Naive thymus-derived CD4-positive, alpha-beta T cell (primary cell): ENCODE results near the gene MYH14. TPM values are rescaled to one million over a fixed set of nuclear protein-coding genes. Genes with fewer than 3 reads are reported as not detected.
"Not testable (repeated sequence)": the region's sequence is repeated elsewhere in the genome, so short reads cannot be mapped to it uniquely, and the experiment has no call there.

ENCODE experiments used
- ATAC-seq: fragments of 150-1000 bp; cut with Tn5 transposase; 2 replicates; pipeline ENCODE4 v1.10.0; 2021; ENCODE audit warnings: mild to moderate bottlenecking, moderate library complexity
- CTCF ChIA-PET: fragments of 350-600 bp; sonication (Branson Sonifier 250); formaldehyde crosslinking; loops from one replicate; lab custom pipeline; 2021; ENCODE audit warnings: antibody characterized with exemption; lab: Charles Lee
- POLR2A ChIA-PET: fragments of 350-600 bp; sonication (Branson Sonifier 250); formaldehyde crosslinking; loops from one replicate; lab custom pipeline; 2021; ENCODE audit warnings: antibody characterized with exemption, inconsistent platforms; lab: Charles Lee
- DNase-seq, 9 donors: peaks; one replicate each; pipeline versions ENCODE4 v3.0.0 to v3.0.0-alpha.2; 2020 to 2022; ENCODE audit warnings: mixed read lengths in 1 of 9
- H3K27ac ChIP-seq: one replicate; pipeline ENCODE4 v1.7.0; 2013; ENCODE audit warnings: mild to moderate bottlenecking, low read depth, low read length, moderate library complexity
- H3K27me3 ChIP-seq, 2 donors: one replicate each; pipeline ENCODE4 v1.7.0; 2013; ENCODE audit warnings: low read length in 2 of 2, mild to moderate bottlenecking in 2 of 2, moderate library complexity in 2 of 2; ENCODE audit not compliant: control insufficient read depth in 2 of 2, insufficient read depth in 2 of 2
- H3K36me3 ChIP-seq, 3 experiments: 1 replicate in 2 of 3; 2 replicates in 1 of 3; pipeline ENCODE4 v1.7.0; 2013; ENCODE audit warnings: low read length in 3 of 3, mild to moderate bottlenecking in 3 of 3, moderate library complexity in 1 of 3; ENCODE audit not compliant: insufficient read depth in 3 of 3, control insufficient read depth in 2 of 3
- H3K4me1 ChIP-seq, 2 donors: one replicate each; pipeline ENCODE4 v1.7.0; 2013; ENCODE audit warnings: low read length in 2 of 2, mild to moderate bottlenecking in 2 of 2, moderate library complexity in 1 of 2; ENCODE audit not compliant: control insufficient read depth in 2 of 2, insufficient read depth in 2 of 2
- H3K4me3 ChIP-seq: 2 replicates; pipeline ENCODE4 v1.7.0; 2013; ENCODE audit warnings: mild to moderate bottlenecking, low read length
- H3K9me3 ChIP-seq, 3 experiments: 1 replicate in 2 of 3; 2 replicates in 1 of 3; pipeline ENCODE4 v1.7.0; 2013; ENCODE audit warnings: low read length in 3 of 3; ENCODE audit not compliant: control insufficient read depth in 2 of 3
- H3K27ac Mint-ChIP-seq, 9 donors: one replicate each; pipeline ENCODE4 v1.8.0; 2020 to 2022; ENCODE audit warnings: mixed read lengths in 9 of 9, mild to moderate bottlenecking in 8 of 9, moderate library complexity in 5 of 9, inconsistent platforms in 2 of 9
- H3K27me3 Mint-ChIP-seq, 5 donors: one replicate each; pipeline ENCODE4 v1.8.0; 2021 to 2022; ENCODE audit warnings: mixed read lengths in 5 of 5, mild to moderate bottlenecking in 1 of 5
- H3K36me3 Mint-ChIP-seq, 5 donors: one replicate each; pipeline ENCODE4 v1.8.0; 2020 to 2022; ENCODE audit warnings: mixed read lengths in 5 of 5, mild to moderate bottlenecking in 3 of 5, inconsistent platforms in 1 of 5
- H3K4me1 Mint-ChIP-seq, 7 donors: one replicate each; pipeline ENCODE4 v1.8.0; 2020 to 2022; ENCODE audit warnings: mixed read lengths in 7 of 7, mild to moderate bottlenecking in 3 of 7, inconsistent platforms in 1 of 7
- H3K4me3 Mint-ChIP-seq, 10 donors: one replicate each; pipeline ENCODE4 v1.8.0; 2020 to 2022; ENCODE audit warnings: mild to moderate bottlenecking in 10 of 10, mixed read lengths in 10 of 10, moderate library complexity in 6 of 10, inconsistent platforms in 2 of 10
- H3K9me3 Mint-ChIP-seq, 11 donors: one replicate each; pipeline ENCODE4 v1.8.0; 2020 to 2022; ENCODE audit warnings: mixed read lengths in 11 of 11, mild to moderate bottlenecking in 4 of 11, inconsistent platforms in 1 of 11, moderate library complexity in 1 of 11
- intact Hi-C, 2 donors: fragments of 100-400 bp; cut with micrococcal nuclease; formaldehyde crosslinking; loops; one replicate each; pipeline ENCODE4 v1.15.1; 2023
- polyA plus RNA-seq, 2 donors: library from polyadenylated mRNA; unstranded; fragments of 300-500 nt; fragmentation: Illumina TruSeq; gene quantifications; one replicate each; pipeline ENCODE4 v1.2.3, GENCODE V29; 2021
- total RNA-seq, 6 experiments: library from RNA in 5 of 6; stranded (reverse) in 5 of 6; gene quantifications; 1 replicate in 5 of 6; 2 replicates in 1 of 6; pipeline ENCODE4 v1.2.3 and lab custom pipeline; 2021 to 2026

MYH14 gene
- total and polyA plus RNA-seq, 7 experiments from 2014 or later, result not detected

DNA sequence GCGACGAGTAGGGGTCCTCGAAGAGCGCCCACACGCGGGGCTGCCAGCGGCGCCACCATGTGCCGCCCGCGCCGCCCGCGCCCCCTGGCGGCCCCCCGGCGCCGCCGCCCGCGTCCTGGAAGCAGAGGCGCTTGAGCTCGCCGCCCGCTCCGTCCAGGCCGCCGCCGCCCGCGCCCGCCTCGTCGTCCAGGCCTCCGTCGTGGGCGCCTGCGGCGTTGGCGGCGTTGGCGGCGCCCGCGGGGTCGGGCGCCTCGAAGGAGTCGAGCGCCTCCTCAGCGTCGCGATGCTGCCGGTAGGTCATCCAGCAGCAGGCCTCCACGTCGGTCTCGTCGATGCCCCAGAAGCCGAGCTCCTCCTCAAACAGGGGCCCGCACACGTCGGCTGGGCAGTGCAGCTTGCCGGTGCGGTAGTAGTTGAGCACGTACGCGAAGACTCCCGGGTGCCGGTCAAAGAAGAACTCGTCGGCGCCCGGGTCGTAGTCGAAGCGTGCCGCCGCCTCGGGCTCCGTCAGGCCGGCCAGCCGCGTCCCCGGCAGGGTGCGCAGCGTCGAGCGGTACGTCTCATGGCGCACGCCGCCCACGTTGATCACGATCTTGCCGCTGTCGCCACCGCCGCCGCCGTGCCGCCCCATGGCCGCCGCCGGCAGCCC lies 124.9 kb downstream of the MYH14 start:
- Mint-ChIP-seq H3K27ac (no peak overlapping the region), H3K36me3 (peaks cover 0 to 13% (median 0%) of the 10 kb centered on the region in 5 donors), H3K4me3 (no peak overlapping the region), H3K9me3 (peaks cover 0 to 26% (median 8%) of the 10 kb centered on the region in 11 donors), H3K4me1 (peaks cover 35 to 69% (median 64%) of the 10 kb centered on the region in 7 donors), H3K27me3 (peaks cover 20 to 64% (median 43%) of the 10 kb centered on the region in 5 donors)
- no peak overlapping the region for H3K27ac ChIP-seq
- peaks cover 34 to 57% of the 10 kb centered on the region in 2 donors for H3K4me1 ChIP-seq
- ChIA-PET CTCF (interaction anchor here (1.0 kb wide), 2 partner anchors 29 to 181 kb away, joined by 3 to 4 read pairs; no protein-coding TSS in a partner anchor), POLR2A (interaction anchor here (1.2 kb wide), 1 partner anchor 183 kb away, joined by 4 read pairs; the partner anchor contains the start of gene JOSD2)
- no peak overlapping the region for H3K4me3 ChIP-seq
- no peaks in the 10 kb centered on the region for H3K36me3 ChIP-seq
- H3K9me3 ChIP-seq, result peaks cover 0 to 14% (median 0%) of the 10 kb centered on the region in 3 experiments
- peaks cover 15 to 28% of the 10 kb centered on the region in 2 donors for H3K27me3 ChIP-seq
- DNase-seq (peak in 1 of 9 donors; percentile 48), ATAC-seq (no peak)
- intact Hi-C loops, result loop anchor here in 1 of 2 donors (5.0 kb wide), 1 partner anchor 401 kb away; the partner anchor contains the start of genes ATF5 and NUP62

DNA sequence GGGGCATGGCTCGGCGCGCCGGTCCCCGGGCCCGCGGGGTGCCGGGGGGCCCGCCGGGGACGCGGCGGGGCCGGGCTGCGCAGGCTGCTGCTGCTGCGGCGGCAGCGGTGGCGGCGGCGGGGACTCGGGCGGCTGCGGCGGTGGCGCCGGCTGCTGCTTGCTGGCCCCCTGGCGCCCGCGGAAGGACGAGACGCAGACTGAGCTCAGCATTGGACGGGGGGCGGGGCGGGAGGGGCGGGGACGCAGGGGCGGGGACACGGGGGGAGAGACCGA lies 125.4 kb downstream of the MYH14 start:
- Histone ChIP-seq H3K4me3 (no peak overlapping the region), H3K27me3 (peaks cover 15 to 28% of the 10 kb centered on the region in 2 donors), H3K9me3 (peaks cover 0 to 14% (median 0%) of the 10 kb centered on the region in 3 experiments), H3K4me1 (peaks cover 37 to 57% of the 10 kb centered on the region in 2 donors), H3K27ac (no peak overlapping the region), H3K36me3 (no peaks in the 10 kb centered on the region)
- DNase-seq, result peak in 1 of 9 donors; percentile 58
- peak overlapping the region; percentile 72 to 97 (median 86) for H3K4me3 Mint-ChIP-seq
- peak overlapping the region in 2 of 9 donors; percentile 84 to 96 for H3K27ac Mint-ChIP-seq
- ATAC-seq, result no peak
- peaks cover 0 to 13% (median 0%) of the 10 kb centered on the region in 5 donors for H3K36me3 Mint-ChIP-seq
- peaks cover 20 to 64% (median 43%) of the 10 kb centered on the region in 5 donors for H3K27me3 Mint-ChIP-seq
- H3K4me1 Mint-ChIP-seq, result peaks cover 39 to 72% (median 69%) of the 10 kb centered on the region in 7 donors
- intact Hi-C loops, result loop anchor here (1.0 to 5.0 kb wide), 7 partner anchors 28 to 779 kb away; partner anchors contain the start of genes JOSD2 (in 2 of the 2), NR1H2 (in 2 of the 2), ATF5 (in 1 of the 2) and CTU1 (in 1 of the 2)
- peaks cover 0 to 26% (median 10%) of the 10 kb centered on the region in 11 donors for H3K9me3 Mint-ChIP-seq
- POLR2A ChIA-PET, result interaction anchor here (0.7 to 1.2 kb wide), 2 partner anchors 29 to 182 kb away, joined by 4 read pairs; partner anchors contain the start of gene JOSD2
- CTCF ChIA-PET, result interaction anchor here (1.0 kb wide), 2 partner anchors 29 to 181 kb away, joined by 3 to 4 read pairs; no protein-coding TSS in a partner anchor

DNA sequence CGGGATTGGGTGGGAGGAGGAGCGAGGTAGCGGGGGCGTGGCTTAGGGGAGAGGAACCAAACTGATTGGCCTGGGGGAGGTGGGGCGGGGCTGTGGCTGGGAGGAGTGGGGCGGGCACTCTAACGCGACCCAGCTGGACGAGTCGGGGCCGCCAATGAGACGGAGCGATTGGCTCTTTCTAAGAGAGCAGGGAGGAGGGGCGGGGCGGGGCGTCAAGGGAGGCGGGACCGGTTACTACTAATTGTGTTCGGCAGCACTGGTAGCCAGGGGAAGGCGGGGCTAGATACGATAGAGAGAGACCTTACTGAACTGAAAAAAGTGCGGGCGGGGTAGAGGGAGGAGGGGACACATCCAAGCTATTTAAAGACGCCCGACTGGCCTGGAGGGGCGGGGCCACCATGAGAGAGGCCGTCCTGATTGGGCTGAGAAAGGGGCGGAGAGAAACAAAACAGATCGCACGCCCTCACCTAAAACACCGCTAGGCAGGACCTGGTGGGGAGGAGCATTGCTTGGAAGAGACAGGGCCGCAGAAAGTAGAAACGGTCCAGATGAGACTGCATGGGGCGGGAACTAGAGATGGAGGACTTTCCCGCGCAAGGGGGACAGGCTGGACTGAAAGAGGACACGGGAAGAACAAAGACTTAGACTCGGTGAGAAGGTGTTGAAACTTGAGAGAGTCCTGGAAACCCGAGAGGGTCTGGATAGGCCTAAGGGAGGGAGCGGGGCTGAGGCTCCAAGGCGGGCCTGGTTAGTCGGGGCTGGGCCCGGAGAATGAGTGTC lies 125.9 kb downstream of the MYH14 start, which contains the start of gene KCNC3:
Gene KCNC3 (minus strand): TSS at position 232 of the 780 bp plus-strand sequence. CDS start 295 bp downstream, outside the sequence.
- intact Hi-C loops, result loop anchor here (1.0 to 5.0 kb wide), 7 partner anchors 28 to 779 kb away; partner anchors contain the start of genes JOSD2 (in 2 of the 2), NR1H2 (in 2 of the 2), ATF5 (in 1 of the 2) and CTU1 (in 1 of the 2)
- Mint-ChIP-seq H3K36me3 (peaks cover 0 to 13% (median 0%) of the 10 kb centered on the region in 5 donors), H3K27ac (peak within 1 kb of the TSS; percentile 55 to 96 (median 87)), H3K9me3 (peaks cover 0 to 26% (median 10%) of the 10 kb centered on the region in 11 donors), H3K4me1 (peaks cover 43 to 75% (median 73%) of the 10 kb centered on the region in 7 donors), H3K4me3 (peak within 1 kb of the TSS; percentile 72 to 97 (median 86)), H3K27me3 (peaks cover 20 to 62% (median 41%) of the 10 kb centered on the region in 5 donors)
- peak within 1 kb of the TSS; percentile 39 for H3K4me3 ChIP-seq
- DNase-seq, result peak in 8 of 9 donors; percentile 69 to 96 (median 86)
- peaks cover 42 to 62% of the 10 kb centered on the region in 2 donors for H3K4me1 ChIP-seq
- H3K36me3 ChIP-seq, result no peaks in the 10 kb centered on the region
- POLR2A ChIA-PET, result interaction anchor here (0.7 kb wide), 1 partner anchor 28 kb away, joined by 4 read pairs; no protein-coding TSS in a partner anchor
- H3K27ac ChIP-seq, result no peak within 1 kb of the TSS
- ATAC-seq, result peak; percentile 77
- peaks cover 15 to 28% of the 10 kb centered on the region in 2 donors for H3K27me3 ChIP-seq
- H3K9me3 ChIP-seq, result peaks cover 0 to 14% (median 0%) of the 10 kb centered on the region in 3 experiments
- CTCF ChIA-PET, result interaction anchor here (1.0 kb wide), 1 partner anchor 182 kb away, joined by 3 read pairs; no protein-coding TSS in a partner anchor

DNA sequence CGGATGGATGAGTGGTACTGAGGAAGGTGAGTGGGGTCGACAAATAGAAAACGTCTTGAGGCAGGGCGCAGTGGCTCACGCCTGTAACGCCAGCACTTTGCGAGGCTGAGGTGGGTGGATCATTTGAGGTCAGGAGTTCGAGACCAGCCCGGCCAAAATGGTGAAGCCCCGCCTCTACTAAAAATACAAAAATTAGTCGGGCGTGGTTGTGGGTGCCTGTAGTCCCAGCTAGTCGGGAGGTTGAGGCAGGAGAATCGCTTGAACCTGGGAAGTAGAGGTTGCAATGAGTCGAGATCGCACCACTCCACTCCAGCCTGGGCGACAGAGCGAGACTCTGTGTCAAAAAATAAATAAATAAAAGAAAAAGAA lies 126.5 kb downstream of the MYH14 start:
- Mint-ChIP-seq H3K9me3 (peaks cover 0 to 26% (median 10%) of the 10 kb centered on the region in 11 donors), H3K27ac (peak overlapping the region; percentile 55 to 96 (median 87)), H3K4me1 (peaks cover 43 to 72% (median 68%) of the 10 kb centered on the region in 7 donors), H3K4me3 (peak overlapping the region; percentile 72 to 97 (median 86)), H3K36me3 (peaks cover 0 to 13% (median 0%) of the 10 kb centered on the region in 5 donors), H3K27me3 (peaks cover 20 to 56% (median 37%) of the 10 kb centered on the region in 5 donors)
- peaks cover 0 to 14% (median 0%) of the 10 kb centered on the region in 3 experiments for H3K9me3 ChIP-seq
- intact Hi-C loops, result loop anchor here (1.0 to 10.0 kb wide), 11 partner anchors 27 to 1265 kb away; partner anchors contain the start of genes JOSD2 (in 2 of the 2), NR1H2 (in 2 of the 2), AKT1S1 (in 1 of the 2) and ATF5 (in 1 of the 2)
- H3K27ac ChIP-seq, CTCF ChIA-PET, POLR2A ChIA-PET, DNase-seq, ATAC-seq, H3K36me3 ChIP-seq: not testable (repeated sequence)
- peaks cover 42 to 62% of the 10 kb centered on the region in 2 donors for H3K4me1 ChIP-seq
- H3K4me3 ChIP-seq, result peak overlapping the region; percentile 39
- peaks cover 15 to 28% of the 10 kb centered on the region in 2 donors for H3K27me3 ChIP-seq

DNA sequence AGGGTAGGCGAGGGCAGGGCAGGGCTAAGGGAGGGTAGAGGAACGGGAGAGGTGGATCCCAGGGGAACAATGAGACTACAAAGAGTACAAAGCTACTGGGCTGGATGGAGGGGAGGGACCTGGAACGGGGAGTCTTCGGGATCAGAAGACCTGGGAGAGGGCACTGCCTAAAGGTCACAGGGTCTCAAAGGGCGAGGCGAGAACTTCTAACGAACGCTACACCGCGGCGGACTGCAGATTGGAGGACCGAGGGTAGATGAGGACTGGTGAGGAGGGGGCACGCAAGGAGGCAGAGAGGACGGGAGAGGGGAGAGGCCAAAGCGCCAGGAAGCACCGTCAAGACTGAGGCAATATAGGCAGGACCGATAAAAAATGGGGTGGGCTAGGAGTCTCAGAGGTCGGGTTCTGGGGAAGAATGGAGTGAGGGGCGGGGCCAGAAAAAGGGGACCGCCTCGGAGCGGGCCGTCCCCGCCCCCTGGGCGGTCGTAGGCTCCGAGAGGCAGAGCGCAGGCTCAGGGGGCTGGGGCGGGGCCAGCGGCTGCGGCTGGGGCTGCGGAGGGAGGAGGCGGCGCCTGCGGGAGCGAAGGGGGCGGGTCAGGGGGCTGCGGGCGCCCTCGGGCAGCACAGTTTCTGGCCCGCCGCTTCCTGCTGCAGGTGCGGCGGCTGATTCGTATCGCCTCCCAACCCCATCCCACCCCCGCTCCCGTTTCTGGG lies 127.1 kb downstream of the MYH14 start:
- Mint-ChIP-seq H3K4me1 (peaks cover 43 to 74% (median 66%) of the 10 kb centered on the region in 7 donors), H3K4me3 (peak overlapping the region; percentile 72 to 97 (median 86)), H3K9me3 (peaks cover 0 to 26% (median 10%) of the 10 kb centered on the region in 11 donors), H3K27ac (peak overlapping the region in 7 of 9 donors; percentile 53 to 96 (median 89)), H3K27me3 (peaks cover 20 to 58% (median 44%) of the 10 kb centered on the region in 5 donors), H3K36me3 (peaks cover 0 to 18% (median 4%) of the 10 kb centered on the region in 5 donors)
- DNase-seq (peak; percentile 58 to 93 (median 73)), ATAC-seq (peak; percentile 58)
- H3K27ac ChIP-seq, result peak overlapping the region; percentile 46
- peak overlapping the region; percentile 32 for H3K4me3 ChIP-seq
- peaks cover 0 to 14% (median 0%) of the 10 kb centered on the region in 3 experiments for H3K9me3 ChIP-seq
- ChIA-PET CTCF (no interaction called here), POLR2A (no interaction called here)
- H3K36me3 ChIP-seq, result no peaks in the 10 kb centered on the region
- intact Hi-C loops, result loop anchor here (2.0 to 10.0 kb wide), 4 partner anchors 394 to 1264 kb away; partner anchors contain the start of genes AKT1S1 (in 1 of the 2), CLDND2 (in 1 of the 2), CLEC11A (in 1 of the 2) and ETFB (in 1 of the 2)
- peaks cover 15 to 28% of the 10 kb centered on the region in 2 donors for H3K27me3 ChIP-seq
- peaks cover 42 to 62% of the 10 kb centered on the region in 2 donors for H3K4me1 ChIP-seq
